Anterior cingulate cortex (tissue), 58 donors: Measurements from ENCODE around the gene CCR2.

Source experiments
- DNase-seq, 58 donors: peaks; one replicate each; lab custom pipeline; 2025; lab: John Stamatoyannopoulos, UW

CCR2 gene

GRCh38 chr3:46353090-46353489, 821 bp upstream of the CCR2 start:
- DNase-seq = no peak

- no peak for DNase-seq
Observed at GRCh38 chr3:46354478-46354877, 567 bp downstream of the CCR2 start.

GRCh38 chr3:46354984-46355383, 1.1 kb downstream of the CCR2 start:
- DNase-seq = no peak

GRCh38 chr3:46356276-46356675, 2.4 kb downstream of the CCR2 start:
- DNase-seq = no peak

GRCh38 chr3:46356909-46357308, 3.0 kb downstream of the CCR2 start:
- no peak for DNase-seq

- DNase-seq = no peak
Observed at GRCh38 chr3:46358466-46358865, 4.6 kb downstream of the CCR2 start.

GRCh38 chr3:46359733-46360493, 6.0 kb downstream of the CCR2 start:
- peak in 12 of 58 donors; percentile 8 to 64 (median 19) for DNase-seq

- DNase-seq = peak in 2 of 58 donors; percentile 7 to 8
Observed at GRCh38 chr3:46360907-46361306, 7.0 kb downstream of the CCR2 start.

- DNase-seq = peak in 3 of 58 donors; percentile 2 to 40 (median 7)
Observed at GRCh38 chr3:46361408-46362283, 7.7 kb downstream of the CCR2 start.

- no peak for DNase-seq
Observed at GRCh38 chr3:46365041-46365440, 11.1 kb downstream of the CCR2 start.

GRCh38 chr3:46365737-46366524, 12.0 kb downstream of the CCR2 start:
- DNase-seq = no peak

GRCh38 chr3:46367811-46368210, 13.9 kb downstream of the CCR2 start:
- no peak for DNase-seq

- peak in 31 of 58 donors; percentile 3 to 63 (median 21) for DNase-seq
Observed at GRCh38 chr3:46368569-46368968, 14.7 kb downstream of the CCR2 start.

GRCh38 chr3:46369151-46369550, 15.2 kb downstream of the CCR2 start:
- no peak for DNase-seq

- DNase-seq = no peak
Observed at GRCh38 chr3:46369675-46370132, 15.8 kb downstream of the CCR2 start.

- DNase-seq = no peak
Observed at GRCh38 chr3:46370839-46371518, 17.1 kb downstream of the CCR2 start, which contains the start of gene CCR5. CCR5 (plus strand) TSS chr3:46370946; CDS start chr3:46372903, 1,957 bp downstream.

GRCh38 chr3:46371519-46372340, 17.8 kb downstream of the CCR2 start:
- no peak for DNase-seq

- peak in 1 of 58 donors; percentile 8 for DNase-seq
Observed at GRCh38 chr3:46372492-46373359, 18.8 kb downstream of the CCR2 start.
